Stimulated activated naive CD4-positive, alpha-beta T cell treated with Interleukin-2 at 50 U/mL for 16 hours (primary cell): ENCODE data around the gene LRP1-AS.
"Not testable (repeated sequence)": the region's sequence is repeated elsewhere in the genome, so short reads cannot be mapped to it uniquely, and the experiment has no call there.

Source experiments
- DNase-seq: peaks from one replicate; lab custom pipeline; 2025; lab: John Stamatoyannopoulos, UW

LRP1-AS gene

DNA sequence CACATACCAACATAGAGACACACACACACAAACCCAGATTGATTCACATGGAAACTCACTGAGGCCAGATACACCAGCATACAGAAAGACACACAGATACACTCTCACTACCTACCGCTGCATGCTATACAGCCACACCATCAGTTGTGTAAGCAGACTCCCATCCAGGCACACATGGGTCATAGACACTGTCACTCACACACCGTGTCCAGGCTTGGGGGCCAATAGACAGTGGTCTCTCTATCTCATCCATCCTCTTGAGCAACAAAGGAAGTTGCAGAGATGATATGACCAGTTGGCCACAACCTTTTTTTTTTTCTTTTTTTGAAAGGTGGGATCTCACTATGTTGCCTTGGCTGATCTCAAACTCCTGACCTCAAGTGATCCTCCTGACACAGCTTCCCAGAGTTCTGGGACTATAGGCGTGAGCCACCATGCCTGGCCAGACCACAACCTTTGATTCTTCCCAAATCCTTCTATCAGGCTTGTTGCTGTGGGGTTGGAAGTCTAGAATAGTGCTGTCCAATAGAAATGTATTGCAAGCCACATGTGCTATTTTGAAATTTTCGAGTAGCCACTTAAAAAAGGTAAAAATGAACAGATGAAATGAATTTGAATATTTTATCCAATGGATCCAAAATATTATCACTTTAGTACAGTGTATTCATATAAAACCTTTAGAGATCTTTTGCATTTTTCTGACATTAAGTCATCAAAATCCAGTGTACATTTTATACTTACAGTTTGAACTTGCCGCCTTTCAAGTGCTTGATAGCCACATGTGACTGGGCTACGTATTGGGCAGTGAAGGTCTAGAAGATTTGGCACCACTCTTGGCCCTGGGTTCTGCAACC, 7.4 kb downstream of the LRP1-AS start:
- DNase-seq: no peak

DNA sequence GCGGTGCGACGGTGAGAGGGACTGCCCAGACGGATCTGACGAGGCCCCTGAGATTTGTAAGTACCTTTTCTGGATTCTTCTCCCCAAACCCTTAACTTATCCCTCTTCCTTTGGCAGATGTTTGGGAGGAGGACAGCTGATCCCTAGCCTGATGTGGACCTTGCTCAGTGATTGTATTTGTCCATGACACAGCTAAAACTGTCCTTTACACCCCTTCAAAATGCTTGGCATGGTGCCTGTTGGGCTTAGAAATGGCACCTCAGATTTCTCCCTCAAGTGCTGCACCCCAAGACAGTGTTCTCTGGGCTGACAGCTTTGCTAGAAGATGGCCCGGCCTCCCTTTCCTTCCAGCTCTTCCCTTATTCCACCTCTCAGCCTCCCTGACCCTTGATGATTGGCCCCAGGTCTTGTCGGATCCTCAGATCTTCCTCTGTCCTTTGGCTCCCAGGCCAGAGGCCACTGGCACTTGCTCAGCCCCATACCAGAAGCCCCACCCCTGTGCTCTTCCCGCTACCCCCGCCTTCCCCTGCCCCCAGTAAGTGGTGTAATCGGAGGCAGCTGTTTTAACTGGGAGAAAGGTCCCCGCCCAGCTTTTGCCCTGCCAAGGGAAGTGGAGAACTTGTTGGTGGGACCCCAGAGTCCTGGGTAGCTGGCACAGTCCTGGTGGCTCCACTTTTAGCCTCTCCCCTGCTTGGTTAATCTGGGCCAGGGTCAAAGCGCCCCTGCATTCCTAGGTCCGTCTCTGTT, 8.7 kb downstream of the LRP1-AS start:
- DNase-seq: no peak

DNA sequence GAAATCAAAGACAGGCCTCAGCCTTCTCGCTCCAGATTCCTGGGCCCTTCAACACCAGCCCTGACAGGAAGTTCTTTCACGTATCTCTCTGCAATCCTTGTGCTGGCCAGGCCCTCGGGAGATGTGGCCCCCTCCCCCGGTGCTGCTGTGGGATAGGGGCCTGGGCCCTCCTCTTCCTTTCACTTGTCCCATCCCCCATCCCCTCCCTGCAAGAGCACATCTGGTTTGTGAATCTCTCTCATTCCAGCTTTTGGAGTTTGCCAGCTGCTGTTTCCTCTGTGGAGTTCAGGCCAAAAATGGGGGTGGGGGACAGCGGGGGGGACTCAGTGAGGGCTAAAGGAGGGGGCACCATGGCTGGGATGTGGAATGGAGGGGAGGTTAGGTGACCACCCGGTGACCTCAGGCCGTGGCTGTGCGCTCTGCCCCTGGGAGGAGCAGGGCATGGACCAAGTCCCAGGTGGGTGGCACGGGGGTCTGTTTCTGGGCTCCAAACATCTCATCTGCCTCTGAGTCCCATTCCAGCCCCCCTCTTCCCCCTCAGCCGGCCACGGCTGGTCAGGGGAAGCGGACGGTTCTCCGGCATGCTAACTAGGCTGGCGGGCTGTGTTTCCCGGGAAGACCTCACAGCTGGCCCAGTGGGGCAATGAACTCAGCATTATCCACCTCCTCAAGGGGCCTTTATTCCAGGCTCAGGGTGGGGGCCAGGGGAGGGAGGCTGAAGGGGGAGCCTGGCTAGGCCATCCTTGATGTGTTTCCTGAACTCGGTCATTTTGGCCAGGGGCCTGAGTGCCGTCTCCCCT, 11.7 kb downstream of the LRP1-AS start:
- no peak for DNase-seq

- DNase-seq: no peak
These were observed 12.5 kb downstream of the LRP1-AS start for GRCh38 chr12:57134949-57135348.

GRCh38 chr12:57133916-57134315, 13.5 kb downstream of the LRP1-AS start:
- no peak for DNase-seq

DNA sequence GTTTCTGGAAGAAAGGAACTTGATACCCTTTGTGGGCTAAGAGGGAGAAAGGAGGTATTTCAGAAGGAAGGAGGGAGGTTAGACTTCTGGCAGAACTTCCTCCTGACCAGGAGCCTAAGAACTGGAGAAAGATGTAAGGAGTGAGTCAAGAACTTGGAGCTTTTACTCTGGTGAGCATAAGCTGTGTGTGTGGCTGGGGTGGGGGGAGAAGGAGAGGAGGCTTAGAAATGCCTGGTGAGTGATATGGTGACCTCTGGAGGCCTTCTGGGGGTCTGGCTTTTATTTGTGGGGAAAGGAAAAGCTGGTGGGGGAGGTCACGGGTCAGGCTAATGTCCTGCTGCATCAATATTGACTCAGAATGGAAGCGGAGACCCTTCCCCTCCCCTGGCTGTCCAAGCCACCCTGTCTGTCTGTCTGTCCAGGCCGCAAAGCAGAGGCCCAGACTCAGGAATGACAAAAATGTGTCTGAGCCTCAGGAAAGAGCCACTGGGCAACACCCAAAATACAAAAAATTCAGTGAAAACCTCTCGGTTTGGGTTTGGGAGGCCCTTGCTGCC, 14.3 kb downstream of the LRP1-AS start:
- DNase-seq: no peak

- no peak for DNase-seq
These were observed 15.3 kb downstream of the LRP1-AS start for GRCh38 chr12:57131896-57132744.

GRCh38 chr12:57130941-57131340, 16.5 kb downstream of the LRP1-AS start:
- DNase-seq: no peak

DNA sequence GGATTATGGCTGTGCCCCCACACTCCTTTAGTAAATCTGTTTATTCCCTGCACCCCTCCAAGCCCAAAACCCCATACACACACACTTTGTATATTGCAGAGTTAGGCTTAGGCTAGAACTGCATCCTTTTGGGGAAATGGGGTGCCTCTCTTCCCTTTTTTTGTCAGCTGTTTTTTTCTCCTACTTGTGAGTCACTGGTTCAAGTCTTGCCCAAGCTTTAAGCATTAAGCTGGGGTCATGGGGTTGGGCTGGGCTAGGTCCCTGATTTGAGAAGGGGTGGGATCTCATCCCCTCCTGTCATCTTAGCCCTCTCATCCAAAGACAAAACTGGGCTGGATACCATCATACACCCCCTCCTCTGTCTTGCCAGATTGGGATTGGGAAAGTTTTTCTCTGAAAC, 17.5 kb downstream of the LRP1-AS start:
- no peak for DNase-seq

- no peak for DNase-seq
These were observed 18.0 kb downstream of the LRP1-AS start for GRCh38 chr12:57129321-57129842.

GRCh38 chr12:57128519-57129247, 18.7 kb downstream of the LRP1-AS start:
- DNase-seq: peak; percentile 48

- DNase-seq: peak; percentile 73
These were observed 19.5 kb downstream of the LRP1-AS start, which contains the start of gene LRP1 for GRCh38 chr12:57127726-57128518. Gene LRP1, plus strand, starts transcription at chr12:57128483. Its CDS starts 482 bp downstream, at chr12:57128965.

- peak; percentile 42 for DNase-seq
These were observed 20.2 kb downstream of the LRP1-AS start for GRCh38 chr12:57127101-57127725.

DNA sequence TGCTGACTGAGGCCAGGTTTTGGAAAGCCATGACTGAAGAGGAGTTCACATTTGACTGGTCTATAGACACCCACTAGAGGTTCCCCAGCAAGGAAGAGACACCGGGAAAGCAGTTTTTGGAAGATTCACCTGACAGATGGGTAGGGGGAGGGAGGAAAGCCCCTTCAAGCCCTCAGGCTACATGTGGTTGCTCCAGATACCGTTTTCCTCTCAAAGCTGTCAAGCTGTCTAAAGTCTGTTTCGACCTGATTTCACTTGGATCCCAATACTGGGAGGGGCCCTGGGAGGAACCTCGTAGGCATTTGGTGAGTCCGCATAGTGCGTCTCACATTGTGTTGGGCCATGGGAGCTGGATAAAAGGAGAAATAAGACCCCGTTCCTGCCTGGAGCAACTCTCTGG, 20.9 kb downstream of the LRP1-AS start:
- DNase-seq: no peak

GRCh38 chr12:57126061-57126460, 21.4 kb downstream of the LRP1-AS start:
- DNase-seq: no peak

DNA sequence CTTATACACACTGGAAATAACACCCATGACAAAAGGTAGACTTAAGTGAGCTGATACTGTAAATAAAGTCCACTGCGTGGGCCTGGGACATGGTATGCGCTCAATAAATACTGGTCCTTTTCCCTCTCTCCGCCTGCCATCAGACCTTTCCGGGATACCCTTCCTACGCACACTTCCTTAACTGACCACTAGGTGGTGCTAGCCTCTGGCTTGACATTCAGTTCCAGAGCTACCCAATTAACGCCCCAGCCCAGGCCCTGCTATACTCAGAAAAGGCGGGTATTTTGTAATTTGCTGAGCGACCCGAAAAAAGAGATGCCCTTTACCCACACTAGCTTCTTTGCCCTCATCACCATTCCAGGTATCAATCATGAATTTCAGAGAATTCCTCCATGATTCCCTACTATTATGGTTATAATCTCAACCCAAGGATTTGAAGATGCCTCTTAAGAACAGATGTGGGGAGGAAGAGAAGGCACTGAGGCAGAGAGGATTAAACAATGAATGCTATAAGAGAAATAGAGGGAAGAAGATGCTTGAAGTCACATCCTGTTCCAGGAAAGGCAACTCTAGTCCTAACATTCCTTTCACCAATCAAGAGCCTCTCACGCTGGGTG, 23.1 kb downstream of the LRP1-AS start:
- DNase-seq: peak; percentile 72

- DNase-seq: no peak
These were observed 23.6 kb downstream of the LRP1-AS start for GRCh38 chr12:57123813-57124212.

DNA sequence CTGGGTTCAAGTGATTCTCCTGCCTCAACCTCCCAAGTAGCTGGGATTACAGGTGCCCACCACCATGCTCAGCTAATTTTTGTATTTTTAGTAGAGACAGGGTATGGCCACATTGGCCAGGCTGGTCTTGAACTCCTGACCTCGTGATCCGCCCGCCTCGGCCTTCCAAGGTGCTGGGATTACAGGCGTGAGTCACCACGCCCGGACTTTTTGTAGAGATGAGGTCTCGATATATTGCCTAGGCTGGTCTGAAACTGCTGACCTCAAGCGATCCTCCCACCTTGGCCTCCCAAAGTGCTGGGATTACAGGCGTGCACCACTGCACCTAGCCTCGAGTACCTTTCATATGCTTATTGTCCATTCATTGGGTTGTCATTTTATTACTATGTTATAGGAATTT, 26.7 kb downstream of the LRP1-AS start:
- not testable (repeated sequence) for DNase-seq
